IMR-90 (cell line): ENCODE data around the gene UNK. TPM values are rescaled to one million over a fixed set of nuclear protein-coding genes. Genes with fewer than 3 reads are reported as not detected.

Source experiments
- ATAC-seq: fragments of 200-7000 bp; cut with Tn5 transposase; 2 replicates; pipeline ENCODE4 v1.9.1; 2020; ENCODE audit warnings: low read depth, mild to moderate bottlenecking, moderate library complexity
- BruUV-seq: library from RNA; stranded (reverse); fragments of 400-500 nt; replicated peaks from 2 replicates; lab custom pipeline; 2021; lab: Mats Ljungman, UMichigan
- CTCF ChIA-PET: fragments of 300-600 bp; formaldehyde crosslinking; extraction: SDS; loops from one replicate; lab custom pipeline; 2021; ENCODE audit warnings: antibody characterized with exemption; lab: Yijun Ruan, JAX
- POLR2A ChIA-PET: fragments of 300-600 bp; sonication (Branson Sonifier 250); formaldehyde crosslinking; loops from one replicate; lab custom pipeline; 2022; ENCODE audit warnings: antibody characterized with exemption; ENCODE audit not compliant: unreplicated experiment; lab: Charles Lee
- DNase-seq: peaks from one replicate; pipeline ENCODE4 v3.0.0; 2013
- H2AFZ ChIP-seq: replicated peaks from 2 replicates; pipeline ENCODE3; 2013; ENCODE audit warnings: low read length, mild to moderate bottlenecking; ENCODE audit not compliant: poor library complexity
- H2AK5ac ChIP-seq: 2 replicates; pipeline ENCODE4 v1.6.1; 2013; ENCODE audit warnings: low read depth, low read length, inconsistent platforms
- H2AK9ac ChIP-seq: replicated peaks from 2 replicates; pipeline ENCODE3; 2013; ENCODE audit warnings: mild to moderate bottlenecking, low read depth, low read length, moderate library complexity; ENCODE audit not compliant: poor library complexity
- H2BK120ac ChIP-seq: 2 replicates; pipeline ENCODE4 v1.6.1; 2013; ENCODE audit warnings: low read depth, low read length, inconsistent platforms
- H2BK15ac ChIP-seq: 3 replicates; pipeline ENCODE4 v1.6.1; 2013; ENCODE audit warnings: low read depth, low read length, inconsistent platforms
- H2BK20ac ChIP-seq: 2 replicates; pipeline ENCODE4 v1.6.1; 2013; ENCODE audit warnings: low read depth, mild to moderate bottlenecking, inconsistent platforms, low read length, moderate library complexity
- H2BK5ac ChIP-seq: 2 replicates; pipeline ENCODE4 v1.6.1; 2013; ENCODE audit warnings: mild to moderate bottlenecking, low read depth, low read length, inconsistent platforms; ENCODE audit not compliant: poor library complexity, severe bottlenecking
- H3K14ac ChIP-seq: replicated peaks from 2 replicates; pipeline ENCODE4 v1.6.1; 2013; ENCODE audit warnings: low read depth, low read length, inconsistent platforms
- H3K18ac ChIP-seq: 2 replicates; pipeline ENCODE4 v1.6.1; 2013; ENCODE audit warnings: low read depth, low read length, control low read depth
- H3K23ac ChIP-seq: 2 replicates; pipeline ENCODE4 v1.6.1; 2013; ENCODE audit warnings: low read depth, low read length, inconsistent platforms
- H3K27ac ChIP-seq: 2 replicates; pipeline ENCODE4 v1.5.1; 2013; ENCODE audit warnings: mild to moderate bottlenecking, control low read depth, low read length; ENCODE audit not compliant: insufficient read depth
- H3K27me3 ChIP-seq: 2 replicates; pipeline ENCODE4 v1.6.1; 2013; ENCODE audit warnings: low read length; ENCODE audit not compliant: control insufficient read depth, insufficient read depth
- H3K36me3 ChIP-seq: 2 replicates; pipeline ENCODE4 v1.6.1; 2013; ENCODE audit warnings: low read length, mixed read lengths; ENCODE audit not compliant: control insufficient read depth, insufficient read depth
- H3K4ac ChIP-seq: 2 replicates; pipeline ENCODE4 v1.6.1; 2013; ENCODE audit warnings: low read depth, low read length, inconsistent platforms
- H3K4me1 ChIP-seq: 2 replicates; pipeline ENCODE4 v1.6.1; 2013; ENCODE audit warnings: low read length, mixed read lengths; ENCODE audit not compliant: control insufficient read depth, insufficient read depth
- H3K4me2 ChIP-seq: 2 replicates; pipeline ENCODE4 v1.6.1; 2013; ENCODE audit warnings: low read depth, mild to moderate bottlenecking, control low read depth, low read length, moderate library complexity
- H3K4me3 ChIP-seq: 2 replicates; pipeline ENCODE4 v1.5.1; 2013; ENCODE audit warnings: low read depth, mild to moderate bottlenecking, control low read depth, low read length, moderate library complexity; ENCODE audit not compliant: insufficient read depth
- H3K56ac ChIP-seq: 2 replicates; pipeline ENCODE4 v1.6.1; 2013; ENCODE audit warnings: low read length, inconsistent platforms; ENCODE audit not compliant: insufficient read depth; ENCODE audit errors: extremely low read depth
- H3K79me1 ChIP-seq, 2 experiments: 2 replicates each; pipeline ENCODE4 v1.6.1; 2013; ENCODE audit warnings: low read length in 2 of 2, inconsistent platforms in 1 of 2, low read depth in 1 of 2
- H3K9ac ChIP-seq: 2 replicates; pipeline ENCODE4 v1.6.1; 2013; ENCODE audit warnings: low read depth, low read length, control low read depth
- H3K9me1 ChIP-seq: 2 replicates; pipeline ENCODE4 v1.6.1; 2013; ENCODE audit warnings: low read length, inconsistent platforms; ENCODE audit not compliant: insufficient read depth
- H3K9me3 ChIP-seq: 2 replicates; pipeline ENCODE4 v1.6.1; 2013; ENCODE audit warnings: low read length; ENCODE audit not compliant: control insufficient read depth, insufficient read depth
- H4K20me1 ChIP-seq: 2 replicates; pipeline ENCODE4 v1.6.1; 2013; ENCODE audit warnings: low read length, inconsistent platforms; ENCODE audit not compliant: insufficient read depth
- H4K5ac ChIP-seq: 2 replicates; pipeline ENCODE4 v1.6.1; 2013; ENCODE audit warnings: mild to moderate bottlenecking, low read depth, low read length, control low read depth
- H4K8ac ChIP-seq, 2 experiments: 2 replicates each; pipeline ENCODE4 v1.6.1; 2013; ENCODE audit warnings: low read depth in 2 of 2, low read length in 2 of 2, control low read depth in 1 of 2, inconsistent platforms in 1 of 2
- H4K91ac ChIP-seq: 2 replicates; pipeline ENCODE4 v1.6.1; 2013; ENCODE audit warnings: low read depth, low read length, inconsistent platforms; ENCODE audit not compliant: insufficient read depth
- CTCF ChIP-seq: conservative IDR thresholded peaks from 2 replicates; pipeline ENCODE4 v1.5.1; 2012; ENCODE audit warnings: mild to moderate bottlenecking, low read depth, low read length, improper control_type of control experiment
- FOS ChIP-seq: fragments of 150-350 bp; IDR thresholded peaks from 2 replicates; pipeline ENCODE4 v1.6.1; 2016; ENCODE audit warnings: low read depth, low read length
- MXI1 ChIP-seq: IDR thresholded peaks from 2 replicates; pipeline ENCODE4 v1.6.1; 2012; ENCODE audit warnings: low read depth, mild to moderate bottlenecking, low read length, moderate library complexity, borderline replicate concordance
- NFE2L2 ChIP-seq: fragments of 150-350 bp; IDR thresholded peaks from 2 replicates; pipeline ENCODE4 v1.6.1; 2016; ENCODE audit warnings: low read depth, mild to moderate bottlenecking, low read length
- RCOR1 ChIP-seq: IDR thresholded peaks from 2 replicates; pipeline ENCODE4 v1.6.1; 2012; ENCODE audit warnings: mild to moderate bottlenecking, low read length, improper control_type of control experiment; ENCODE audit not compliant: insufficient replicate concordance
- RFX5 ChIP-seq: IDR thresholded peaks from 2 replicates; pipeline ENCODE4 v1.8.0; 2012; ENCODE audit warnings: low read depth, mild to moderate bottlenecking, low read length, moderate library complexity
- WGBS, 2 experiments: methylation state at CpG; one replicate each; pipeline versions ENCODE4 v1.1.5 to v1.1.7; 2013; ENCODE audit warnings: missing lambda C conversion rate in 2 of 2; ENCODE audit not compliant: insufficient read length in 1 of 2; ENCODE audit errors: extremely low coverage in 2 of 2; 5-methylcytosine and 5-hydroxymethylcytosine counted together
- dilution Hi-C: fragments of 300-500 bp; cut with HindIII; formaldehyde crosslinking; loops from one replicate; pipeline ENCODE4 v1.14.3; 2018; ENCODE audit warnings: low sequenced_read_pairs; ENCODE audit not compliant: unreplicated experiment
- in situ Hi-C: fragments of 300-500 bp; cut with MboI; formaldehyde crosslinking; loops from 3 replicates; pipeline ENCODE4 v1.14.3; 2019; ENCODE audit warnings: low sequenced_read_pairs, inconsistent platforms, mixed read lengths
- intact Hi-C: fragments of 100-400 bp; cut with micrococcal nuclease; formaldehyde crosslinking; loops from 2 replicates; pipeline ENCODE4 v1.10.0; 2022
- polyA plus RNA-seq, 3 experiments: library from polyadenylated mRNA; depleted of rRNA; stranded (reverse); fragments of >200 nt; gene quantifications; 2 replicates each; pipeline ENCODE4 v1.2.3, GENCODE V29; 2012; ENCODE audit warnings: low replicate concordance in 1 of 3
- total RNA-seq: library from RNA; depleted of rRNA; stranded (reverse); fragments of >200 nt; gene quantifications from 2 replicates; pipeline ENCODE4 v1.2.3, GENCODE V29; 2012

The UNK gene
- total and polyA plus RNA-seq, 2 of the 4 experiments (the other 2 are of a cell fraction), result 15.4 to 17.3 TPM

- peaks cover 10 to 35% of the 10 kb centered on the region in 2 experiments for H3K79me1 ChIP-seq
- POLR2A ChIA-PET, result interaction anchor here (0.5 to 0.7 kb wide), 2 partner anchors 37 kb away, joined by 3 to 9 read pairs; no protein-coding TSS in a partner anchor
- H2AK5ac ChIP-seq, result no peak overlapping the region
- H2BK20ac ChIP-seq, result no peak overlapping the region
- H3K14ac ChIP-seq, result no peak overlapping the region
- DNase-seq (no peak), ATAC-seq (no peak)
- dilution Hi-C loops, result no loop called here
- no peaks in the 10 kb centered on the region for H3K9me3 ChIP-seq
- intact Hi-C loops, result no loop called here
- H3K4me3 ChIP-seq, result peak overlapping the region; percentile 35
- H3K9me1 ChIP-seq, result peaks cover 15% of the 10 kb centered on the region
- no peak overlapping the region for H2AK9ac ChIP-seq
- H2BK5ac ChIP-seq, result no peak overlapping the region
- CTCF ChIA-PET, result interaction anchor here (0.6 to 1.8 kb wide), 3 partner anchors 12 to 398 kb away, joined by 3 to 5 read pairs (median 3); partner anchors contain the start of gene GALK1
- H3K23ac ChIP-seq, result no peak overlapping the region
- BruUV-seq, result no TSS peak
- no peak overlapping the region for H3K27ac ChIP-seq
- H2BK120ac ChIP-seq, result no peak overlapping the region
- peaks cover 23% of the 10 kb centered on the region for H3K36me3 ChIP-seq
- in situ Hi-C loops, result no loop called here
- no peak overlapping the region for H3K4ac ChIP-seq
- no peak overlapping the region for H2AFZ ChIP-seq
- H4K20me1 ChIP-seq, result peaks cover 55% of the 10 kb centered on the region
- H4K5ac ChIP-seq, result no peak overlapping the region
- TF ChIP-seq NFE2L2 (no peak), FOS (no peak), RCOR1 (no peak), MXI1 (no peak), RFX5 (no peak), CTCF (no peak)
- H3K9ac ChIP-seq, result peak overlapping the region; percentile 22; the same call in 1 of the 2 replicates
- no peak overlapping the region for H3K18ac ChIP-seq
- no peak overlapping the region for H4K91ac ChIP-seq
- no CpG with 5 or more reads among the region's 2 CpGs for WGBS, 2 experiments
- no peaks in the 10 kb centered on the region for H3K27me3 ChIP-seq
- H4K8ac ChIP-seq, result no peak overlapping the region
- H2BK15ac ChIP-seq, result no peak overlapping the region
- no peak overlapping the region for H3K56ac ChIP-seq
- peaks cover 2% of the 10 kb centered on the region for H3K4me1 ChIP-seq
- peak overlapping the region; percentile 79 for H3K4me2 ChIP-seq
Measured at GRCh38 chr17:75777296-75777922, 7.2 kb upstream of the UNK start.
